Thymus (tissue), 11 donors: ENCODE measurements around the gene PAX3. TPM values are rescaled to one million over a fixed set of nuclear protein-coding genes. Genes with fewer than 3 reads are reported as not detected.
A peak's percentile ranks its signal among the peaks of the same experiment; 100 is the strongest.

ENCODE experiments used
- DNase-seq, 9 donors: peaks; one replicate each; pipeline ENCODE4 v3.0.0-alpha.2; 2013; ENCODE audit warnings: low spot score in 9 of 9, low read depth in 6 of 9, missing footprints in 1 of 9
- H3K27ac ChIP-seq, 2 donors: one replicate each; pipeline ENCODE4 v1.5.1; 2013; ENCODE audit warnings: control low read depth in 1 of 2, low read depth in 1 of 2, low read length in 1 of 2, mild to moderate bottlenecking in 1 of 2, moderate library complexity in 1 of 2
- H3K27me3 ChIP-seq, 2 donors: one replicate each; pipeline ENCODE4 v1.5.1; 2013; ENCODE audit warnings: low read length in 1 of 2; ENCODE audit not compliant: control insufficient read depth in 2 of 2, insufficient read depth in 1 of 2
- H3K36me3 ChIP-seq, 2 donors: one replicate each; pipeline ENCODE4 v1.5.1; 2013; ENCODE audit warnings: low read length in 1 of 2, mild to moderate bottlenecking in 1 of 2, moderate library complexity in 1 of 2; ENCODE audit not compliant: control insufficient read depth in 2 of 2, insufficient read depth in 2 of 2
- H3K4me1 ChIP-seq, 2 donors: one replicate each; pipeline ENCODE4 v1.5.1; 2013; ENCODE audit warnings: low read length in 2 of 2; ENCODE audit not compliant: control insufficient read depth in 2 of 2, insufficient read depth in 2 of 2
- H3K4me3 ChIP-seq, 2 donors: one replicate each; pipeline ENCODE4 v1.5.1; 2013; ENCODE audit warnings: low read length in 2 of 2, control low read depth in 1 of 2, mild to moderate bottlenecking in 1 of 2
- H3K9me3 ChIP-seq, 2 donors: one replicate each; pipeline ENCODE4 v1.5.1; 2013; ENCODE audit warnings: low read length in 1 of 2, mild to moderate bottlenecking in 1 of 2; ENCODE audit not compliant: control insufficient read depth in 2 of 2, insufficient read depth in 1 of 2
- WGBS: extraction: QIAGEN DNeasy Blood & Tissue Kit; methylation state at CpG from one replicate; pipeline ENCODE4 v1.1.7; 2013; 5-methylcytosine and 5-hydroxymethylcytosine counted together
- polyA plus RNA-seq: library from polyadenylated mRNA; stranded (reverse); fragments of 200-250 nt; gene quantifications from one replicate; pipeline ENCODE4 v1.2.3, GENCODE V29; 2013
- total RNA-seq: library from RNA; stranded (reverse); fragments of 120-200 nt; gene quantifications from one replicate; pipeline ENCODE4 v1.2.4, GENCODE V29; 2013
- donor health status: healthy.

PAX3 gene
- total and polyA plus RNA-seq, 2 donors = 0.05 TPM

DNA sequence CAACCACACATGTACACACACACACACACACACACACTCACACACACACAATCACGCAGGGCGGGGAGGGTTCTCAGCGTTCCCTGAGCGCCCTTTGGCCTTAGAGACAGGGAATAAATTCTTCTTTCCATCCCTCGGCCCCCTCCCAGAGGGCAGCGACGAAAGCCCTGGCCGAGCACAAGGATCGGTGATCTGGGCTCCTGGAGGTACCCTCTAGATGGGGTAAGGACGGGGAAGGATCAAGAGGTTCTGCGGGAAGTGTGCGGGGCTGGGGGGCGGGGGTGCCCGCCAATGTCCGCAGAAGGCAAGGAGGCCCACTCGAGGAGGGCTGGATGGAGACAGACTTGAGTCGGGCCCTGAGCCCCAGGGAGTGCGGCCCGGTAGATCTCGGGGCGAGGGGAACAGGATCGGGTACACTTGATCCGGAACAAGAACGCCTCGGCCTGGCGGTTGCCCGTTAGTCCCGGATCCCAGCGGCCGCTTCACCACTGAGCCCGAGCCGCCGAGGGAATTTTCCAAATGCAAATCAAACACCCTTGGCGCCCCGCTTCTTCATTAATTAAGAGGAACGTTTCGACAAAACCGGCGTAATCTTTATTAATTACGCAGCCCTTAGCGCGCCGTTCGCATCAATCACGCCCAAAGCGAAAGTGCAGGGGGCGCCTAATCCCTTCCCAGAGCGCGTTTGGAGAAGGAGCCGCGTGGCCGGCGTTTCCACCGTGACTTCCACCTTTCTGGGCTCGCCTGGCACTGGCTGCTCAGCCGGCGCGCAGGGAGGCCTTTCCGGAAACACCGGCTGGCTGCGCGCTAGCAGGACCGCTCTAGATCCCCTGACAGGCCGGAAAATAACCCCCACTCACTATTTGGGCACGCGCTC, 7.0 kb upstream of the PAX3 start:
- Histone ChIP-seq H3K36me3 (no peaks in the 10 kb centered on the region), H3K4me1 (peaks cover 0 to 12% of the 10 kb centered on the region in 2 donors), H3K9me3 (peaks cover 1 to 20% of the 10 kb centered on the region in 2 donors), H3K27me3 (peaks cover 83 to 99% of the 10 kb centered on the region in 2 donors), H3K27ac (no peak overlapping the region), H3K4me3 (peak overlapping the region; percentile 5 to 30)
- no peak for DNase-seq
- WGBS = 2% methylated on average over 66 of the region's 66 CpGs

DNA sequence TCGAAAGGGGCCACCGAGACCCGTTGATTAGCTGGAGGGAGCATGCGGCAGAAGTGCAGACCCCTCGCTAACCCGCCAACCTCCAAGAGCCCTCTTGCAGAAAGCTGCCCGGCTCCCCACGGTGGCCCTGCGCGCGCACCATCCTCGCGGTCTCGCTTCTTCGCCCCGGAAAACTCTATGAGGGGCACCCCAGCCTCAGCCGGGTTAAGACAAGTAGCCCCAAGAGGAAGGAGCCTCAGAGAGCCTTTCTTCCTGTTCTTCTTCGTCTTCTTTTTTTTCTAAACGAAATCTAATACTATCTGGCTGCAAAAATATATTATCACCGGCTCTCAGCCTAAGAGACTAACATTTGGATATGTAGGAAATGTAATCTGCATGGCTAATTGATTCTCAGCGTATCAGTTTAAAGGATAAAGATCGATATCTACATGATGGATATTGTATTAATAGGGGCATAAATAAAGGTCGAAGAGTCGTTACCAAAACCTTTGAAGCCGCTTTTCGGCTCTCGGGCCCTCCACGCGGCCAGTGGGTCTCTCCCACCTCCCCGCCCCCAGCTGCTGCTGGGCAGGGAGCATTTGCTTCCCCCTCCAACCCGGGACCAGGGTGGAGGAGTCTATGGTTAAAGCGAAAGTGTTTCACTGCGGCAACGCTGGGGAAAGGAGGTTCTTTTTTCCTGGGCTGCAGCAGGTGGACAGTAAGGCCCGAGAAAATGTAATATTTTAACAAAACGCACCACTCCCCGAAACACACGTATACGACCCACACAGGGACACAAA, 6.1 kb upstream of the PAX3 start:
- peaks cover 1 to 20% of the 10 kb centered on the region in 2 donors for H3K9me3 ChIP-seq
- no peak overlapping the region for H3K27ac ChIP-seq
- WGBS = 4% methylated on average over 39 of the region's 39 CpGs
- H3K4me1 ChIP-seq = peaks cover 0 to 12% of the 10 kb centered on the region in 2 donors
- H3K36me3 ChIP-seq = no peaks in the 10 kb centered on the region
- H3K4me3 ChIP-seq = peak overlapping the region in 1 of 2 donors; percentile 5
- no peak for DNase-seq
- H3K27me3 ChIP-seq = peaks cover 88 to 99% of the 10 kb centered on the region in 2 donors

DNA sequence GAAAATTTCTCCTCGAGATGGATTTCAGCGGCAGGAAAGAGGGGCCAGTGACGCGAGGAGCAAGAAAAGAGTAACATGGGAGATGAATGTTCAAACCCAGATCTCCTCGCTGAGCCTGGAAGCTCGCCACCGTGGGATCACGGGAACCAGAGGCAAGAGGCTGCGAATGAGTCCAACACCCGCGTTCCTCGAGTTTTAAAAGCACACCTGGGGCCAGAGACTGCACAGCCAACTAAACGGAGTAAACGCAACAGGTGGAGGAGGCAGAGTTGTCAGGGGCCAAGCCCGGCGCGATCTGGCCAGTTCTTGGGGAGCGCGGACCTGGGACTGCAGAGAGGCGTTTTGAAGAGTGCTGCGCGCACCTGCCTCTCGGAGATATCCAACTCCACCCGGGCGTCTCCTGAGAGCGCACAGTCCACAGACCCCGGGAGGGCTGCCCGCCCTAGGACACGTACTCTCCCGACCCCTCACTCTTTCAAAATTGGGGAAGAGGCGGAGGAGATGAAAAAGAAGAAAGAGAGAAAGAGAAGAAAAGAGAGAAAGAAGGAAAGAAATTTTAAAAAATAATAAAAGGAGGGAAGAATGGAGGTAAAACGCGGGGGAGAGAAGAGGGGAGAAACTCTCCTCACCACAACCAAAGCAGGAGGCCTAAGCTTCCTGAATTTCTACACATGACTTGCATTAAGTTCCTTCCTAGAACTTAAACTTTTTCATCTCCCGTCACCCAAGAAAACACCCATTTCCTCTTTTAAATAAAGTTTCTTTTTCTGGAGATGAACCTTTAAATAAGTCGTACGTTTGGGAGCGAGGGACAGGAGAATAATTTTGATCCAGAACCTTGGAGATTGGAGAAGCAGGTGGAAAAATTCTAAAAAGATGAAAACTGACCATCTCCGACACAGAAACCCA, 5.3 kb upstream of the PAX3 start:
- Histone ChIP-seq H3K9me3 (peaks cover 1 to 24% of the 10 kb centered on the region in 2 donors), H3K27me3 (peaks cover 90 to 100% of the 10 kb centered on the region in 2 donors), H3K4me3 (no peak overlapping the region), H3K36me3 (no peaks in the 10 kb centered on the region), H3K4me1 (peaks cover 0 to 12% of the 10 kb centered on the region in 2 donors), H3K27ac (no peak overlapping the region)
- WGBS = 11% methylated on average over 38 of the region's 38 CpGs
- no peak for DNase-seq

- H3K9me3 ChIP-seq = peaks cover 1 to 31% of the 10 kb centered on the region in 2 donors
- DNase-seq = no peak
- H3K27ac ChIP-seq = no peak overlapping the region
- H3K4me3 ChIP-seq = no peak overlapping the region
- 19% methylated on average over 24 of the region's 24 CpGs for WGBS
- H3K4me1 ChIP-seq = peaks cover 0 to 12% of the 10 kb centered on the region in 2 donors
- peaks cover 96 to 100% of the 10 kb centered on the region in 2 donors for H3K27me3 ChIP-seq
- H3K36me3 ChIP-seq = no peaks in the 10 kb centered on the region
Observed at GRCh38 chr2:222303045-222303827, 4.4 kb upstream of the PAX3 start.

GRCh38 chr2:222302178-222303018, 3.6 kb upstream of the PAX3 start:
- H3K4me1 ChIP-seq = peaks cover 0 to 12% of the 10 kb centered on the region in 2 donors
- WGBS = 9% methylated on average over 39 of the region's 39 CpGs
- no peaks in the 10 kb centered on the region for H3K36me3 ChIP-seq
- H3K27ac ChIP-seq = no peak overlapping the region
- peaks cover 1 to 34% of the 10 kb centered on the region in 2 donors for H3K9me3 ChIP-seq
- H3K4me3 ChIP-seq = no peak overlapping the region
- DNase-seq = no peak
- peaks cover 98 to 100% of the 10 kb centered on the region in 2 donors for H3K27me3 ChIP-seq

DNA sequence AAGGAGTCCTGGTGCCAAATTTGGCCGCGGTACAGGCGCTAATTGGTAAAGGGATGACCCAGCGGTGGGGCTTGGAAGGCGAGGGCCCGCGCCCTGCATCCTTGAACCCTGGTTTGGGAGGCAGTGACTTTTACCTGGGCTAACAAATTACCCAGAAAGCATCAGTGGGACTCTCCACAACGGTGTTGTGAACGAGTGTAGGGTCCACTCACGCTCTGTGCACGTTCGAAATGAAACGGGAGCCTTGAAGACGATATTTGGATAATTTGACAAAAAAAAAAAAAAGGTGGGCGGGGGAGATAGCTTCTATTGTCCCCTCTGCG, 3.0 kb upstream of the PAX3 start:
- Histone ChIP-seq H3K9me3 (peaks cover 1 to 37% of the 10 kb centered on the region in 2 donors), H3K27ac (no peak overlapping the region), H3K27me3 (peaks cover 99 to 100% of the 10 kb centered on the region in 2 donors), H3K4me1 (peaks cover 0 to 12% of the 10 kb centered on the region in 2 donors), H3K36me3 (no peaks in the 10 kb centered on the region), H3K4me3 (no peak overlapping the region)
- 7% methylated on average over 16 of the region's 16 CpGs for whole genome bisulfite sequencing
- DNase-seq = no peak

DNA sequence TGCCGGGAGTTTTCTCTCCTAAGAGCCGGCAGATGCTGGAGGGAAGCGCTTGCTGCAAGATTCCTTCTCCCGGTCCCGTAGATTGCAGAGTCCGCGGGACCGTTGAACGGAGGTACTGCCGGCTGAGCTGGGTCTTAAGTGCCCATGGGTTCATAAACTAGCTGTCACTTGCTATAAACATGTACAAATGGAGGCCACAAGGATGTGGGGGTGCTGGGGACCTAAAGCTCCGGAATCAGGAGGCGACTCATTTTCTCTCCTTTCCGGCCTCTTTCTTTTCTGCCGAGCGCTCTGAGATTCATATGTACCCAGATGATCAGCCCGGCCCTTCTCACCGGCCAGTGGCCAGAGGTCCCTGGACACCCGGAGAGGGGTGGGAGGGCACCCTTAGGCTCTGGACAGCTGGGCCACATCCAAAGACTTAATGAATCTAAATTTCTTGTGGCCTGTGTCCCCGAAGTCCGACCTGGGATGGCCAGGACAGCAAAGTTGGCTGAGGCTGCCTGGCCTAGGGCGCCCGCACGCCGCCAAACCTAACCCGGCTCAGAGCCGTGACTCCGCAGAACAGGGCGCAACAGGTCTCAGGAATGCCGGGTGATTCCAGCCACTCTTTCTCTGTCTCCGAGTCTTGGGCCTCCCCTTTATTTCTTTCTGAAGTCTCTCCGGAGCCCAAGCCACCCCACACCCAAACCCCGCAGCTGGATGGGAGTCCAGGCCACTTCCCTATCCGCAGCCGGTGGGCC, 2.4 kb upstream of the PAX3 start:
- peaks cover 0 to 8% of the 10 kb centered on the region in 2 donors for H3K4me1 ChIP-seq
- H3K36me3 ChIP-seq = no peaks in the 10 kb centered on the region
- H3K9me3 ChIP-seq = peaks cover 1 to 38% of the 10 kb centered on the region in 2 donors
- H3K4me3 ChIP-seq = no peak overlapping the region
- H3K27me3 ChIP-seq = peaks cover 99 to 100% of the 10 kb centered on the region in 2 donors
- 8% methylated on average over 34 of the region's 34 CpGs for WGBS
- H3K27ac ChIP-seq = no peak overlapping the region
- no peak for DNase-seq
